ENCODE measurements around the gene CD27.

DNA sequence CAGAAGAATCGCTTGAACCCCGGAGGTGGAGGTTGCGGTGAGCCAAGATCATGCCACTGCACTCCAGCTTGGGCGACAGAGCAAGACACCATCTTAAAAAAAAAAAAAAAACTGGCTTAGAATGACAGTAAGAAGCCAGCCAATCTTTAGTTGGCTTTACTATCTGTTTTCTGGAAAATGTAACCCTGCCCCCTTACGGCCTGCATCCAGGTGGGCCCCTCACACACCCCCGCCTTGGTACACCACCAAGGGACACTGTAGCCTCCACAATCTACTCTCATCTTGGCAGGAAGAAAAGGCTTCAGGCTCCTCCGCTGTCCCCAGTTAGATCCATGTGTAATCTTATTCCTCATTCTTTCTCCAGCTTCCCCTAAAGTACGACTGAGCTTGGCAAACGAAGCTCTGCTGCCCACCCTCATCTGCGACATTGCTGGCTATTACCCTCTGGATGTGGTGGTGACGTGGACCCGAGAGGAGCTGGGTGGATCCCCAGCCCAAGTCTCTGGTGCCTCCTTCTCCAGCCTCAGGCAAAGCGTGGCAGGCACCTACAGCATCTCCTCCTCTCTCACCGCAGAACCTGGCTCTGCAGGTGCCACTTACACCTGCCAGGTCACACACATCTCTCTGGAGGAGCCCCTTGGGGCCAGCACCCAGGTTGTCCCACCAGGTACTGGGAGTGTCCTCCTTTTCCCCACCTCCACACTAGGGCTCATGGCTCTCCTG, 13.7 kb downstream of the CD27 start:
- TF ChIP-seq CTCF (IDR thresholded peaks at IDR 0.05 in 2 of 3, conservative IDR thresholded peaks at IDR 0.05 in 1 of 3; ENCODE audit: insufficient read depth in 2 of 3, low read depth in 1 of 3, low read length in 3 of 3) = no peak
- TF ChIP-seq, protein P1, sequence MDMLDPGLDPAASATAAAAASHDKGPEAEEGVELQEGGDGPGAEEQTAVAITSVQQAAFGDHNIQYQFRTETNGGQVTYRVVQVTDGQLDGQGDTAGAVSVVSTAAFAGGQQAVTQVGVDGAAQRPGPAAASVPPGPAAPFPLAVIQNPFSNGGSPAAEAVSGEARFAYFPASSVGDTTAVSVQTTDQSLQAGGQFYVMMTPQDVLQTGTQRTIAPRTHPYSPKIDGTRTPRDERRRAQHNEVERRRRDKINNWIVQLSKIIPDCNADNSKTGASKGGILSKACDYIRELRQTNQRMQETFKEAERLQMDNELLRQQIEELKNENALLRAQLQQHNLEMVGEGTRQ (CRISPR knock-in tag; IDR thresholded peaks at IDR 0.05) = no peak
- no peak for TF ChIP-seq MYC (IDR thresholded peaks at IDR 0.05; ENCODE audit: low read depth, low read length)
- no peak for TF ChIP-seq MYC (CRISPR knock-in tag; IDR thresholded peaks at IDR 0.05; ENCODE audit: borderline replicate concordance, low read depth)
- TF ChIP-seq MTA1 (IDR thresholded peaks at IDR 0.05; ENCODE audit: borderline replicate concordance) = no peak
- no peak for TF ChIP-seq SMARCA4 (IDR thresholded peaks at IDR 0.05)
- no peak for TF ChIP-seq ETS1 (conservative IDR thresholded peaks at IDR 0.05; ENCODE audit: control insufficient read depth, low read depth, low read length)
- TF ChIP-seq SIN3A (IDR thresholded peaks at IDR 0.05; ENCODE audit: borderline replicate concordance in 2 of 2, control insufficient read depth in 1 of 2, low read depth in 2 of 2, low read length in 2 of 2) = no peak
- TF ChIP-seq SRSF1 (IDR thresholded peaks at IDR 0.05; ENCODE audit: low read depth, low read length) = no peak
- TF ChIP-seq E2F6 (IDR thresholded peaks at IDR 0.05; ENCODE audit: borderline replicate concordance in 1 of 2, extremely low read depth in 1 of 2, insufficient read depth in 1 of 2, insufficient read length in 1 of 2, low read depth in 1 of 2, low read length in 1 of 2, poor library complexity in 1 of 2, severe bottlenecking in 1 of 2) = no peak
- no peak for TF ChIP-seq CEBPG (CRISPR knock-in tag; IDR thresholded peaks at IDR 0.05)
- no peak for TF ChIP-seq CEBPG (tag; conservative IDR thresholded peaks at IDR 0.05 in 1 of 2, IDR thresholded peaks at IDR 0.05 in 1 of 2)
- no peak for TF ChIP-seq EP300 (IDR thresholded peaks at IDR 0.05; ENCODE audit: low read length)

Measured in K562 (cell line).